Fibroblast of the aortic adventitia (primary cell): ENCODE results near the gene RNF43. TPM values are rescaled to one million over a fixed set of nuclear protein-coding genes. Genes with fewer than 3 reads are reported as not detected.

Experiments
- DNase-seq: peaks from one replicate; pipeline ENCODE4 v3.0.0-alpha.2; 2010; ENCODE audit warnings: low read depth
- H3K4me3 ChIP-seq: 2 replicates; pipeline ENCODE4 v1.5.1; 2011; ENCODE audit warnings: low read depth, mild to moderate bottlenecking, control low read depth, low read length, moderate library complexity
- CTCF ChIP-seq: IDR thresholded peaks from 2 replicates; pipeline ENCODE4 v1.5.1; 2011; ENCODE audit warnings: mild to moderate bottlenecking, low read length, control low read depth, inconsistent platforms; ENCODE audit not compliant: insufficient read depth
- total RNA-seq: library from RNA; depleted of rRNA; stranded (reverse); fragments of >200 nt; gene quantifications from 2 replicates; pipeline ENCODE4 v1.2.3, GENCODE V29; 2012; ENCODE audit warnings: low replicate concordance

Gene RNF43
- total RNA-seq, 1 donor: under 0.01 TPM

DNA sequence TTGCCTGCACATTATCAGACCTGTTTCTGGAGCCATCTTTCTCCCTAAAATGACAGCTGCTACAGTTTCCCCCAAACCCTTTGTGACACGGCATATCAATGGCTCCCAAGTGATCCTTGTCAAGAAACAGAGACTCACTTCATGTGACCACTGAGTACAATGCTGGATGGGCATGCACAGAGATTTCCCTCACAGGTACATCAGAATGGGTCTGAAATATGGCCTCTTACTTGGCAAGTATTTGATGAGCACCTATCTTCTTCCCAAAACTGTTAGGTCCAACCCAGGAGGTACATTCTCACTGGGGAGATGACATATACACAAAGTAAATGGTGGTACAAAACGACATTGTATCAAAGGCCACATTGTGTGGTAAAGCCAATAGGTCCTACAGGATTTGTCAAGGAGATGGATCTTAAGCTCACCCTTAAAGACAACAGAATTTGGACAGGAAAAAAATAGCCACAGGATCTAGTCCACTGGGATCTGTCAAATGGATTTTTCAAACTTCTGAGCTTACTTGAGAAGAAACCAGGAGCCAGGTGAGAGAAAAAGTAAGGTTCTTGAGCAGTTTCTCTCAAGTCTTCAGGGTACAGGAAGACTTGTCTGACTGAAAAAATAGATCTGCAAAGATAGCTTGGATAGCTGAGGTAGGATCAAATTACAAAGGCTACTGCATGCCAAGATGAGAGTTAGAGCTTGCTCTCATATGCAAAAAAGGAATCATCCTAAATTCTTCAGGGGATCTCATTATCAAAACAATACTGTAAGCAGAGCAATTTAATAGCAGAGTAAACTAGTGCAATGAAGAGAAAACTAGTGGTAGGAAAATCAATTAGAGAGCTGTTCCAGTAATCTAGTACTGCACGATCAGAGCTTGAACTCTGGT, 28.8 kb downstream of the RNF43 start:
- no peak for TF ChIP-seq CTCF
- H3K4me3 ChIP-seq: no peak overlapping the region
- DNase-seq: no peak

DNA sequence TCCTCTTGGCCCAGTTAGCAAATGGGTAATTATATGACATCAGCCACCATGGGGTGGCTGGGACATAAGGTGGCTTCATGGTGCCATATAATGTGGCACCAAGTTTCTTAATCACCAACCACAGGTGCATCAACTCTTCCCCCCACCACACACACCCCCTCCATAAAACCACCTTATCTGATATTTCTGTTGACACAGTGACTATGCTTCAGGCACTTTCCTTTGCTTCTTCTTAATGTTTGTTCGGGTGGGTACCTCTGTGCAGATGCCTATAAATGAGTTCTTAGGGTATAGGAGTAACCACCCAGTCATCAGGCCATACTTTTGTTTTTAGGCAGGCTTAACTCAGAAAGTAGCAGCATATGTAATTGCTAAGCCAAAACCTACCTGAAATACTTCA, 29.5 kb downstream of the RNF43 start:
- no peak for DNase-seq
- TF ChIP-seq CTCF: no peak

GRCh38 chr17:58386708-58387107, 30.6 kb downstream of the RNF43 start:
- TF ChIP-seq CTCF: no peak
- no peak for DNase-seq
- H3K4me3 ChIP-seq: no peak overlapping the region

More for the DNA sequence above, 29.5 kb downstream of the RNF43 start:
- H3K4me3 ChIP-seq: no peak overlapping the region

DNA sequence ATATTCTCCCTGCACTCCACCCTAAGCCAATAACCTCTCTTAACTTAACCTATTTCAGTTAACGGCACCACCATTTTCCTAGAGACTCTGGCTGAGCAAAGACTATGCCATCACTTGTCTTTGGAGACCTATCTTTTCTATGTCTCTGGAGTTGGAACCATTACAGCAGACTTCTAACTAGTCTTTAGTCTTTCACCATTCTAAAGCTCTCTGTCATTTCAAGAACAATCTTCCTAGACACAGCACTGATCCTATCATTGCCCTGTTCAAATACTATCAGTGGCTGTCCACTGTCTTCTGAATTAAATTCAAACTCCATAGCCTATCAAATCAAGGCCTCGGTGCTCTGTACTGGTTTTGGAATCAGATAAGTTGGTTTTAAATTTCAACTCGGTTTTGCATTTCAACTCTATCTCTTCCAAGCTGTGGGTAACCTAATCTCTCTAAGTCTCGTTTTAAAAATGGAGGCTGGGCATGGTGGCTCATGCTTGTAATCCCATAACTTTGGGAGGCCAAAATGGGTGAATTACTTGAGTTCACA, 31.9 kb downstream of the RNF43 start:
- no peak overlapping the region for H3K4me3 ChIP-seq
- TF ChIP-seq CTCF: no peak
- DNase-seq: no peak

- H3K4me3 ChIP-seq: no peak overlapping the region
- no peak for TF ChIP-seq CTCF
- no peak for DNase-seq
These were observed 32.4 kb downstream of the RNF43 start for GRCh38 chr17:58384897-58385296.

DNA sequence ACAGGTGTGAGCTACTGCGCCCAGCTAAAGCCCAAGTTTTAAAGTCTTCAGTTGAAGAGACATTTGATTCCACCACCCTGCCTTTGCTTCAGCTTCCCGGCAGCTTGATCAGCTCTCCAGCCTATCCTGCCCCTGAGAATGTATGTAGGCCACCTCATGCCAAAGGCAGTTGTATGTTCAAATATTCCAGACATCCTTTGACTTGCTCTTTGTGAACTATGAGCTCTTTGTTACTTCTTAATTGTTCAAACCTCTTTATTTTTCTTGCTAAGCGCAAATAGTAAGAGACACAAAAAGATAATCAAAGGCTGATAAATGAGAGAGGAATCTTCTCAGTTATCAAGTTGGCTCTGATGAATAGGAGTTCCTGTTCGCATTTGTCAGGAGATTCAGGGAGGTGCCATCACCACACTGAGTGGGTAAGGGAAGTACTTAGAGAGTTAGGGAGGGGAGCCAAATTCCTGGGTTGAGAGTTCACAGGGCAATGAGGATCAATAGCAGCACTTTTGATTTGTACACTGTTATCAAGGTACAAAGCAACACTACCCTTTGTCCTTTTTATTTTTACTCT, 33.4 kb downstream of the RNF43 start:
- TF ChIP-seq CTCF: no peak
- no peak for DNase-seq
- H3K4me3 ChIP-seq: no peak overlapping the region
